Activated CD8-positive, alpha-beta memory T cell treated with anti-CD3 and anti-CD28 coated beads for 1 hour (primary cell): ENCODE data around the gene AMN.
"Not testable (repeated sequence)": the region's sequence is repeated elsewhere in the genome, so short reads cannot be mapped to it uniquely, and the experiment has no call there.

ENCODE experiments used
- DNase-seq, 2 donors: peaks; one replicate each; pipeline ENCODE4 v3.0.0-alpha.2; 2020; ENCODE audit warnings: low read depth in 1 of 2; ENCODE audit errors: extremely low read depth in 1 of 2

Gene AMN

GRCh38 chr14:102911991-102912761 lies 10.3 kb upstream of the AMN start:
- DNase-seq: no peak

- DNase-seq: no peak
Measured at GRCh38 chr14:102913341-102914211, 8.9 kb upstream of the AMN start.

- DNase-seq: no peak
Measured at GRCh38 chr14:102914474-102915291, 7.8 kb upstream of the AMN start.

GRCh38 chr14:102915292-102916110 lies 7.0 kb upstream of the AMN start:
- DNase-seq: no peak

- DNase-seq: no peak
Measured at GRCh38 chr14:102916347-102917055, 6.0 kb upstream of the AMN start.

GRCh38 chr14:102917056-102917385 lies 5.4 kb upstream of the AMN start:
- no peak for DNase-seq

- DNase-seq: peak; percentile 18 to 53
Measured at GRCh38 chr14:102917469-102918211, 4.8 kb upstream of the AMN start.

GRCh38 chr14:102918438-102918837 lies 4.0 kb upstream of the AMN start:
- no peak for DNase-seq

- DNase-seq: no peak
Measured at GRCh38 chr14:102920273-102920997, 2.0 kb upstream of the AMN start.

- no peak for DNase-seq
Measured at GRCh38 chr14:102920998-102921304, 1.5 kb upstream of the AMN start.

GRCh38 chr14:102923201-102923924 lies 900 bp downstream of the AMN start:
- DNase-seq: no peak

- no peak for DNase-seq
Measured at GRCh38 chr14:102923925-102924486, 1.5 kb downstream of the AMN start.

- no peak for DNase-seq
Measured at GRCh38 chr14:102924632-102925588, 2.4 kb downstream of the AMN start.

- no peak for DNase-seq
Measured at GRCh38 chr14:102925646-102926045, 3.2 kb downstream of the AMN start.

- no peak for DNase-seq
Measured at GRCh38 chr14:102926104-102926503, 3.6 kb downstream of the AMN start.

- not testable (repeated sequence) for DNase-seq
Measured at GRCh38 chr14:102926840-102927239, 4.4 kb downstream of the AMN start.
